H9 (cell line): ENCODE measurements around the gene BUB1. TPM values are rescaled to one million over a fixed set of nuclear protein-coding genes. Genes with fewer than 3 reads are reported as not detected.

Experiments used
- DNase-seq: peaks from one replicate; pipeline ENCODE4 v3.0.0-alpha.2; 2017
- H2AFZ ChIP-seq: one replicate; pipeline ENCODE4 v1.6.1; 2013; ENCODE audit warnings: mild to moderate bottlenecking, low read length, control low read depth, moderate library complexity
- H2AK5ac ChIP-seq: 2 replicates; pipeline ENCODE4 v1.6.1; 2013; ENCODE audit warnings: low read length, control low read depth, mixed read lengths; ENCODE audit not compliant: insufficient read length
- H2BK120ac ChIP-seq: one replicate; pipeline ENCODE4 v1.6.1; 2013; ENCODE audit warnings: low read depth, mild to moderate bottlenecking, low read length, control low read depth, inconsistent platforms; ENCODE audit not compliant: poor library complexity, severe bottlenecking
- H2BK12ac ChIP-seq: 2 replicates; pipeline ENCODE4 v1.6.1; 2013; ENCODE audit warnings: low read length, control low read depth, mixed read lengths, low read depth; ENCODE audit not compliant: insufficient read length
- H2BK15ac ChIP-seq: 2 replicates; pipeline ENCODE4 v1.6.1; 2013; ENCODE audit warnings: low read depth, low read length, control low read depth
- H2BK20ac ChIP-seq: one replicate; pipeline ENCODE4 v1.6.1; 2013; ENCODE audit warnings: low read depth, mild to moderate bottlenecking, low read length, control low read depth, inconsistent platforms; ENCODE audit not compliant: poor library complexity, severe bottlenecking
- H2BK5ac ChIP-seq: 2 replicates; pipeline ENCODE4 v1.6.1; 2013; ENCODE audit warnings: low read length, control low read depth, mixed read lengths; ENCODE audit not compliant: insufficient read length
- H3K14ac ChIP-seq: 2 replicates; pipeline ENCODE4 v1.6.1; 2013; ENCODE audit warnings: low read length, control low read depth; ENCODE audit not compliant: insufficient read depth
- H3K18ac ChIP-seq: 2 replicates; pipeline ENCODE4 v1.6.1; 2013; ENCODE audit warnings: low read depth, mild to moderate bottlenecking, mixed read lengths, low read length, control low read depth; ENCODE audit not compliant: insufficient read length
- H3K23ac ChIP-seq: 2 replicates; pipeline ENCODE4 v1.6.1; 2013; ENCODE audit warnings: low read length, control low read depth, mixed read lengths, low read depth; ENCODE audit not compliant: insufficient read length
- H3K23me2 ChIP-seq: 2 replicates; pipeline ENCODE4 v1.6.1; 2013; ENCODE audit warnings: low read depth, mild to moderate bottlenecking, mixed read lengths, low read length, control low read depth; ENCODE audit not compliant: insufficient read length, poor library complexity, severe bottlenecking
- H3K27ac ChIP-seq: 2 replicates; pipeline ENCODE4 v1.5.1; 2013; ENCODE audit warnings: low read length, control low read depth, mixed read lengths, low read depth; ENCODE audit not compliant: insufficient read length
- H3K27me3 ChIP-seq: 2 replicates; pipeline ENCODE4 v1.6.1; 2013; ENCODE audit warnings: low read length, control low read depth, inconsistent platforms; ENCODE audit not compliant: insufficient read depth
- H3K4ac ChIP-seq: 2 replicates; pipeline ENCODE4 v1.6.1; 2013; ENCODE audit warnings: low read depth, mild to moderate bottlenecking, control low read depth, inconsistent platforms, low read length, moderate library complexity
- H3K4me1 ChIP-seq: 2 replicates; pipeline ENCODE4 v1.6.1; 2013; ENCODE audit warnings: low read length, control low read depth, inconsistent platforms; ENCODE audit not compliant: insufficient read depth
- H3K4me2 ChIP-seq: 2 replicates; pipeline ENCODE4 v1.6.1; 2013; ENCODE audit warnings: low read length, control low read depth, mixed read lengths; ENCODE audit not compliant: insufficient read length, insufficient read depth
- H3K56ac ChIP-seq: 2 replicates; pipeline ENCODE4 v1.6.1; 2013; ENCODE audit warnings: low read depth, mild to moderate bottlenecking, mixed read lengths, low read length, control low read depth; ENCODE audit not compliant: insufficient read length
- H3K79me1 ChIP-seq: 2 replicates; pipeline ENCODE4 v1.6.1; 2013; ENCODE audit warnings: low read depth, mild to moderate bottlenecking, moderate library complexity, low read length, control low read depth, inconsistent platforms; ENCODE audit not compliant: insufficient read depth, poor library complexity, severe bottlenecking
- H3K79me2 ChIP-seq: 2 replicates; pipeline ENCODE4 v1.6.1; 2013; ENCODE audit warnings: low read length, control low read depth, inconsistent platforms; ENCODE audit not compliant: insufficient read depth
- H3K9ac ChIP-seq: 2 replicates; pipeline ENCODE4 v1.6.1; 2013; ENCODE audit warnings: low read length, control low read depth, mixed read lengths; ENCODE audit not compliant: insufficient read length; ENCODE audit errors: extremely low read depth
- H3K9me3 ChIP-seq: one replicate; pipeline ENCODE4 v1.6.1; 2013; ENCODE audit warnings: low read depth, low read length, inconsistent platforms; ENCODE audit not compliant: control insufficient read depth
- H3T11ph ChIP-seq: one replicate; pipeline ENCODE4 v1.6.1; 2013; ENCODE audit warnings: mild to moderate bottlenecking, low read length, control low read depth, inconsistent platforms
- H4K20me1 ChIP-seq: one replicate; pipeline ENCODE4 v1.6.1; 2013; ENCODE audit not compliant: control insufficient read depth, insufficient read length, insufficient read depth
- H4K5ac ChIP-seq: 2 replicates; pipeline ENCODE4 v1.6.1; 2013; ENCODE audit warnings: low read depth, mild to moderate bottlenecking, mixed read lengths, low read length, control low read depth; ENCODE audit not compliant: insufficient read length
- H4K8ac ChIP-seq: replicated peaks from 2 replicates; pipeline ENCODE4 v1.6.1; 2013; ENCODE audit warnings: low read length, control low read depth, mixed read lengths, low read depth; ENCODE audit not compliant: insufficient read length
- H4K91ac ChIP-seq: 2 replicates; pipeline ENCODE4 v1.6.1; 2013; ENCODE audit warnings: low read depth, mild to moderate bottlenecking, moderate library complexity, mixed read lengths, low read length, control low read depth; ENCODE audit not compliant: insufficient read length
- H3K27ac Mint-ChIP-seq, 3 experiments: 2 replicates in 2 of 3; 3 replicates in 1 of 3; pipeline ENCODE4 v1.8.0; 2020 to 2021; ENCODE audit warnings: mixed read lengths in 3 of 3, mild to moderate bottlenecking in 1 of 3, moderate library complexity in 1 of 3
- H3K27me3 Mint-ChIP-seq: 2 replicates; pipeline ENCODE4 v1.8.0; 2021; ENCODE audit warnings: low read depth, mild to moderate bottlenecking, moderate library complexity, mixed read lengths
- H3K36me3 Mint-ChIP-seq, 3 experiments: 2 replicates in 2 of 3; 3 replicates in 1 of 3; pipeline ENCODE4 v1.8.0; 2020 to 2021; ENCODE audit warnings: low read depth in 3 of 3, mixed read lengths in 3 of 3; ENCODE audit not compliant: insufficient read depth in 1 of 3
- H3K4me1 Mint-ChIP-seq, 2 experiments: 2 replicates each; pipeline ENCODE4 v1.8.0; 2020; ENCODE audit warnings: mixed read lengths in 2 of 2
- H3K4me3 Mint-ChIP-seq, 2 experiments: 2 replicates in 1 of 2; 3 replicates in 1 of 2; pipeline ENCODE4 v1.8.0; 2020 to 2021; ENCODE audit warnings: mild to moderate bottlenecking in 2 of 2, mixed read lengths in 2 of 2, moderate library complexity in 1 of 2
- H3K9me3 Mint-ChIP-seq, 2 experiments: 2 replicates in 1 of 2; 3 replicates in 1 of 2; pipeline ENCODE4 v1.8.0; 2020; ENCODE audit warnings: mild to moderate bottlenecking in 2 of 2, mixed read lengths in 2 of 2, moderate library complexity in 1 of 2
- CTCF ChIP-seq: fragments of 200-600 bp; sonication (generic); conservative IDR thresholded peaks from 3 replicates; pipeline ENCODE4 v1.8.0; 2021; ENCODE audit warnings: antibody characterized with exemption, mild to moderate bottlenecking
- WGBS: extraction: QIAGEN DNeasy Blood & Tissue Kit; methylation state at CpG from one replicate; pipeline ENCODE4 v1.1.7; 2013; ENCODE audit warnings: missing lambda C conversion rate, low lambda C conversion rate, mixed read lengths; ENCODE audit not compliant: insufficient read length; ENCODE audit errors: extremely low coverage; 5-methylcytosine and 5-hydroxymethylcytosine counted together
- total RNA-seq: library from RNA; stranded (reverse); gene quantifications from 2 replicates; pipeline ENCODE4 v1.2.1, GENCODE V29; 2021

Gene BUB1
- total RNA-seq, 1 experiment from 2014 or later: 144 TPM

GRCh38 chr2:110707386-110707965 is 29.6 kb upstream of the BUB1 start:
- Histone ChIP-seq H3K4me2 (no peak overlapping the region), H3K79me1 (no peaks in the 10 kb centered on the region), H3K4me1 (no peaks in the 10 kb centered on the region), H2BK15ac (no peak overlapping the region), H3K23me2 (no peaks in the 10 kb centered on the region), H2AFZ (no peak overlapping the region), H2BK12ac (no peak overlapping the region), H3T11ph (no peak overlapping the region), H3K23ac (no peak overlapping the region), H3K18ac (no peak overlapping the region), H3K9me3 (no peaks in the 10 kb centered on the region), H3K9ac (no peak overlapping the region), H2AK5ac (no peak overlapping the region), H2BK120ac (no peak overlapping the region), H4K20me1 (no peaks in the 10 kb centered on the region), H2BK20ac (no peak overlapping the region), H4K8ac (no peak overlapping the region), H3K14ac (no peak overlapping the region), H4K91ac (no peak overlapping the region), H3K27me3 (no peaks in the 10 kb centered on the region), H3K27ac (no peak overlapping the region), H3K79me2 (no peaks in the 10 kb centered on the region), H4K5ac (no peak overlapping the region), H2BK5ac (no peak overlapping the region), H3K56ac (no peak overlapping the region), H3K4ac (no peak overlapping the region)
- H3K9me3 Mint-ChIP-seq: no peaks in the 10 kb centered on the region
- peaks cover 7% of the 10 kb centered on the region for H3K27me3 Mint-ChIP-seq
- H3K36me3 Mint-ChIP-seq: no peaks in the 10 kb centered on the region
- DNase-seq: no peak
- no peak overlapping the region for H3K4me3 Mint-ChIP-seq
- TF ChIP-seq CTCF: no peak
- peaks cover 16 to 17% of the 10 kb centered on the region in 2 experiments for H3K4me1 Mint-ChIP-seq
- no CpG with 5 or more reads among the region's 1 CpG for WGBS
- H3K27ac Mint-ChIP-seq: no peak overlapping the region
